A673 (cell line): ENCODE measurements around the gene SCUBE3.

ENCODE experiments used
- CTCF ChIP-seq: fragments of 300-800, 200-600 bp; sonication (generic); conservative IDR thresholded peaks from 2 replicates; pipeline ENCODE4 v1.5.1; 2017; ENCODE audit warnings: low read depth, mild to moderate bottlenecking, antibody characterized with exemption, low read length, moderate library complexity, mixed read lengths
- EZH2 ChIP-seq: fragments of 200-600 bp; sonication (generic); IDR thresholded peaks from 2 replicates; pipeline ENCODE4 v1.6.1; 2017; ENCODE audit warnings: borderline replicate concordance, low read depth, mild to moderate bottlenecking, mixed read lengths, antibody characterized with exemption, low read length; ENCODE audit not compliant: poor library complexity, severe bottlenecking

- TF ChIP-seq CTCF (no peak), EZH2 (no peak)
Measured at GRCh38 chr6:35166116-35166515, 47.6 kb upstream of the SCUBE3 start.
